SH-SY5Y (cell line): ENCODE measurements around the gene ATP6V0A4.
A peak's percentile ranks its signal among the peaks of the same experiment; 100 is the strongest.

Experiments used
- GATA2 ChIP-seq: IDR thresholded peaks from 2 replicates; pipeline ENCODE4 v1.6.1; 2011; ENCODE audit warnings: mild to moderate bottlenecking, low read depth, low read length
- GATA3 ChIP-seq: IDR thresholded peaks from 2 replicates; pipeline ENCODE4 v1.6.1; 2011; ENCODE audit warnings: low read depth, mild to moderate bottlenecking, low read length, moderate library complexity

Gene ATP6V0A4

GRCh38 chr7:138746073-138746472 is 51.9 kb downstream of the ATP6V0A4 start:
- no peak for TF ChIP-seq GATA2
- TF ChIP-seq GATA3, result no peak

GRCh38 chr7:138745189-138745588 is 52.8 kb downstream of the ATP6V0A4 start:
- TF ChIP-seq GATA2, result no peak
- TF ChIP-seq GATA3, result no peak

- TF ChIP-seq GATA2, result no peak
These were observed 56.6 kb downstream of the ATP6V0A4 start for GRCh38 chr7:138741453-138741735.

GRCh38 chr7:138739859-138740258 is 58.1 kb downstream of the ATP6V0A4 start:
- TF ChIP-seq GATA2 (no peak), GATA3 (no peak)

GRCh38 chr7:138738551-138739335 is 59.3 kb downstream of the ATP6V0A4 start:
- TF ChIP-seq GATA2, result peak; percentile 10; the same call in 1 of the 2 replicates
- no peak for TF ChIP-seq GATA3

- no peak for TF ChIP-seq GATA3
- TF ChIP-seq GATA2, result no peak
These were observed 59.9 kb downstream of the ATP6V0A4 start for GRCh38 chr7:138738114-138738513.

GRCh38 chr7:138735399-138735798 is 62.6 kb downstream of the ATP6V0A4 start:
- TF ChIP-seq GATA2 (no peak), GATA3 (no peak)

- TF ChIP-seq GATA3 (no peak), GATA2 (no peak)
These were observed 68.6 kb downstream of the ATP6V0A4 start for GRCh38 chr7:138729444-138729843.

- TF ChIP-seq GATA2, result no peak
- TF ChIP-seq GATA3, result no peak
These were observed 70.5 kb downstream of the ATP6V0A4 start for GRCh38 chr7:138727336-138728099.

GRCh38 chr7:138726288-138726687 is 71.7 kb downstream of the ATP6V0A4 start:
- TF ChIP-seq GATA3 (no peak), GATA2 (no peak)

- TF ChIP-seq GATA2 (no peak), GATA3 (no peak)
These were observed 77.7 kb downstream of the ATP6V0A4 start for GRCh38 chr7:138720286-138720685.

GRCh38 chr7:138716889-138717288 is 81.1 kb downstream of the ATP6V0A4 start:
- no peak for TF ChIP-seq GATA2
- no peak for TF ChIP-seq GATA3

GRCh38 chr7:138713191-138713590 is 84.8 kb downstream of the ATP6V0A4 start:
- TF ChIP-seq GATA3 (no peak), GATA2 (no peak)

GRCh38 chr7:138712652-138713051 is 85.3 kb downstream of the ATP6V0A4 start:
- TF ChIP-seq GATA3 (no peak), GATA2 (no peak)

GRCh38 chr7:138710536-138711385 is 87.2 kb downstream of the ATP6V0A4 start:
- TF ChIP-seq GATA3, result no peak
- TF ChIP-seq GATA2, result no peak
